GM18907 (cell line): Measurements from ENCODE around the gene ANKRD12.
"Not testable (repeated sequence)": the region's sequence is repeated elsewhere in the genome, so short reads cannot be mapped to it uniquely, and the experiment has no call there.

Source experiments
- ATAC-seq: cut with Tn5 transposase; IDR thresholded peaks from one replicate; pipeline ENCODE4 v1.9.1; 2021; ENCODE audit warnings: mild to moderate bottlenecking, moderate library complexity; ENCODE audit not compliant: unreplicated experiment

Gene ANKRD12

DNA sequence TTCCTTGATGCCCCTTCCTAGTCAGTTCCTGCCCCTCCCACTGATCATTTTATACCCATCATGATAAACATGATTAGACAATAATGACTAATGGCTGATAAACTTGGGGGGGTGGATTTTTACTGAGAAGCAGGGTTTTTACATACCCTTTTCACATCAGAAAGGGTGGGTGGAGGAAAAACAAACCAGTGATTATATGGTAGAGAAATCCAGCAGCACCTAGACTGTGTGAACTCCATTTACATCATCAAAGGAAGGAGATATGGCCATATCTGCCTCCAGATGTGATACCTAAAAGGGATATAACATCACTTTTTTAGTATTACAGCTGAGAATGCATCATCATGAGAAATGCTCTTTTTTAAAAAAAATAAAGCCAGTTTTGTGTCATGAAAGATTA is 89.9 kb downstream of the ANKRD12 start:
- no peak for ATAC-seq

- ATAC-seq, result no peak
These were observed 95.4 kb downstream of the ANKRD12 start for GRCh38 chr18:9231852-9232486.

- ATAC-seq, result no peak
These were observed 96.4 kb downstream of the ANKRD12 start for GRCh38 chr18:9232977-9233376.

- ATAC-seq, result no peak
These were observed 97.3 kb downstream of the ANKRD12 start for GRCh38 chr18:9233771-9234440.

- ATAC-seq, result no peak
These were observed 97.9 kb downstream of the ANKRD12 start for GRCh38 chr18:9234528-9234927.

DNA sequence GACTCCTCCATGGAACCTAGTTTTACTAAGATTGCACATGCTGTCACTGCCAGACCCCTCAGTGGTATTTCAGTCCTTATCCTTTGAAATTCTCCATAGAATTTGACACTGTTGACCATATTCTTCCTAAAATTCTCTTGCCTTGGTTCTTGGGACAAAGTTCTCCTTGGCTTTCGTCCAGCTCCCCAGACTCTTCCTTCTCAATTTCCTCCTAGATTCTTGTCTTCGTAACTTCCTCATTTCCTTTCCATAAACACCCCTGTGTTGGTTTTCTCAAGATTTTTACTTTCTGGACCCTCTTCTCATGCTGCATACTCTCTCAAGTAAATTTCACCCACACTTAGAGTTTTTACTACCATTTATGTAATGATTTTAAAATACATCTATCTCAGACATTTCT is 101.4 kb downstream of the ANKRD12 start:
- ATAC-seq, result no peak

DNA sequence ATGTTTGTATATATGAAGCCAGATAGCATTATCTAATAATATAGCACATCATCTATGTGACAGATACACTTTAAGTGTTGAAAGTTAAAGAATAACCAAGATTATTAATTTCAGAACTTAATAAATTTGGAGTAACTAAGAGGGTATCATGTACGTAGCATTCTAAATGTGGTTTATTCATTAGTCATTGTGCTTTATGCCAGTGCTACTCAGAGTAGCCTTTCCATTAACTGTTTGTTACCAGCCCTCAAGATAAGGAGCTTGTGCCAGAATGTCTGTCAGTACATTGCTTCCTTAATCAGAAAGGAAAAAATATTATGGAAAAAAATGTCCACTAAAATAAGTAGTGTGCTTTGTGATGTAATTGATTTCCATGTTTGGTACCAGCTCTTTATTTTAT is 103.1 kb downstream of the ANKRD12 start:
- no peak for ATAC-seq

DNA sequence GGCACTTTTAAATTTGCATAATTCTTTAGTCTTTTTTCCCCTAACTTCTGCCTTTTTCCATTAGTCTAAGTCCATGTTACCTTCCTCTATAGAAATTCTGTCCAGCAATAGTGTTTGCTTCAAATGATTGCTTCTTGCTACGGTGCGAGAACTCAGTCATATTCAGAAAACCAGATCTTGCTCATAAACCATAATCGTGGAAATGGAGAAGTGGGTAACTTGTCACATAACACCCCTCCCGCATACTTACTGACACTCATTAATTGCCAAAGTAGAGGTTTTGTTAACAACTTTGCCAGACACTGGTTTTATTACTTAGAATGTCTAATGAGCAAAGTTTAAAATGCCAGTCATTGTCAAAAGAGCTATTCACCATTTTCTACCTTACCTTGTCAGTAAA is 103.7 kb downstream of the ANKRD12 start:
- ATAC-seq, result no peak

DNA sequence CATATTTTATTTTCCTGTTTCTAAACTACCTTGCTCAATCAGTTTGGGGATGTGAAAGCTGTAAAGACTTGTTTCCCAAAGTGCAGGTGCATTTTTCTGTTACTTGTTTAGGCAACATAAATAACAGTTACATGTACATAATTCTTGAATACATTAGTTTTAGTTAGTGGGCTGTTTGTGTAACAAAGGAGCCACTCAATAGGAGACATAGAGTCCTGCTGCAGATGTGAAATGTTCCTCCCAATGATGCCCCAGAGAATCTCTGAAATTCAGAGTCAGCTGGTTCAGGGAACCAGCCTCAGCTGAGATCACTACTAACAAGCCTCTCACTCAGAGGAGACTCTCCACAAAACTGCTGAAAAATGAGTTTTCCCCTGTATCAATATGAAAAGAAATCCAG is 106.4 kb downstream of the ANKRD12 start:
- ATAC-seq, result no peak

GRCh38 chr18:9244376-9244775 is 107.8 kb downstream of the ANKRD12 start:
- ATAC-seq, result no peak

GRCh38 chr18:9248661-9249060 is 112.1 kb downstream of the ANKRD12 start:
- no peak for ATAC-seq

DNA sequence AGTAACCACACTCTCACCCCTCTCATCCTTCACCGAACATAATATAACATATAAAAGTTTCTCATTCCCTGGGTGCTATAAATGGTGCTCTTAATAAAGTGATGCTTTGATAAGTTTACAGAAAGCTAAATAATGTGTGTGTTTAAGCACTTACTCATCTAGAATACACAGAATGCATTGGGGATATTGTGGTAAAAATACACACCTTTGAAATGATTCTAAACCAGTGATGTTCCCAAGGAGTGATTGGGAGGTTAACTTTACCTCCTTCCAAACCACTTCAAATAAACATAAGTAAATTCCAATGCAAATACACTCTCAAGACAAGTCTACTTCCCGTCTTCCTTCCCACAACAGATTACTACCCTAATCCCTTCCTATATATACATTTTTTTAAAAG is 112.7 kb downstream of the ANKRD12 start:
- no peak for ATAC-seq

- ATAC-seq, result no peak
These were observed 122.6 kb downstream of the ANKRD12 start for GRCh38 chr18:9259173-9259572.

DNA sequence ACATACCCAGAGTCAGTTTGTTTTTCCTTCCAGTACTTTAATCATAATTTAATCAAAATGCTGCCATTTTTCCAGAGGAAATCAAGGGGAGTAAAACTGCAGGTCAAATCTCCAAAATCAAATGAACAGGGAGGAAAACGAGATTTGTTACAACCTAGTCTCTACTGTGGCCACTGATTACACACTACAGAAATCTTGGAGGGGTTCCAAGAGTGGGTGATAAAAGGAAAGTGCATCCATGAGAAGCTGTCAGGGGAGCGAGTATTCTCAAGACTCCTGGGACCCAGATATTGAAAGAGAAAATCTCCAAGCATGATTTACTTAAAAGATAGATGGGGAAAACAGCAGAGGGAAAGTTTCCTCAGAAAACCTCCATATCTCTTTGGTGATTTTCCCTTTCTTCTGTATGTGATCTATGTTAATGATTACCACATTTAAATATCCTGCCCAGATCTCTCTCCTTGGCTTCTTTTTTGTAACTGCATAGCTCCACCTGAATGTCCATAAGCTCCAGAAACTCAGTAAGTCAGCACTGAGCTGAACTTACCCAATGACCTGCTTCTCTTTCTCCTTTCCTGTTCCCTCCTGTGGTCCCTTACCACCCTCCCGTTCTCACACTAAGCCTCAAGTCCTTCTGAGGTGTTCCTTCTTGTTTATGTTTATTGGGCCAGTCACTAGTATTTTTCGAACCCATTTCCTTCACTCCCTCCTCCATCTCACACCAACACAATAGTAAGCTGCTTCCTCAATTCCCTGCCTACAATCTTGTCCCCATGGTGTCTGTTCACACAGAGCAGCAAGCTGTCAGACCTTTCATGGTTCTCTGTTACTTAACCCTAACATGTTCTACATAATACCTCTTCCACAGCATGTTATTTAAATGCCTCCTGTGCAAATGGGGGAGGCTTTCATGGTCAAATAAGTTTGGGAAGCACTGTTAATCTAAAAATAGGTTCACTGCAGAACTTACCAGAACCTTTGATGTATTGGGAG is 124.1 kb downstream of the ANKRD12 start:
- no peak for ATAC-seq

DNA sequence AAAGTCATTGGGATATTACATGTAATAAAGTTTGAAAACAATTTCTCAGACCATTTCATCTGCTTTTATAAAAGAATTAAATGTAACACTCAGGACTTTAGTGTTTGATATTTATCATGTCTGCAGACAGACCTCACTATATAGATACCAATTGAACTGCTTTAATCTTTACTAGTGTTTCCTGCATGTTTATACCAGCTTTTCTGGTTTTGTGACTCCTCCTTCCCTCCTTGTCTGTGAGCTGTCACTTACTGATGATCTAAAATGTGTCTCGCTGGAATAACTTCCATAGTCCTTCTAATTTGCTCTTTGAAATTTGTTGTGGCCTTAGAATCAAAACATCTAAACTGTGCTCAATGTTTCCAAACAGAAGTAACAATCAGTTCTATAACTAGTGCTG is 126.7 kb downstream of the ANKRD12 start:
- no peak for ATAC-seq

DNA sequence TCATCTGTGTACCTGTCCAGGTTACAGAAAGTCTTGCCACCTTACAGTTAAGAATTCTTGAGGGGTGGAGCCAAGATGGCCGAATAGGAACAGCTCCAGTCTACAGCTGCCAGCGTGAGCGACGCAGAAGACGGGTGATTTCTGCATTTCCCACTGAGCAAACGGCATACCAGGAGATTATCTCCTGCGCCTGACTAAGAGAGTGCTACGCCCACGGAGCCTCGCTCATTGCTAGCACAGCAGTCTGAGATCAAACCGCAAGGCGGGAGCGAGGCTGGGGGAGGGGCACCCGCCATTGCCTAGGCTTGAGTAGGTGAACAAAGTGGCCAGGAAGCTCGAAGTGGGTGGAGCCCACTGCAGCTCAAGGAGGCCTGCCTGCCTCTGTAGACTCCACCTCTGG is 128.2 kb downstream of the ANKRD12 start:
- not testable (repeated sequence) for ATAC-seq

DNA sequence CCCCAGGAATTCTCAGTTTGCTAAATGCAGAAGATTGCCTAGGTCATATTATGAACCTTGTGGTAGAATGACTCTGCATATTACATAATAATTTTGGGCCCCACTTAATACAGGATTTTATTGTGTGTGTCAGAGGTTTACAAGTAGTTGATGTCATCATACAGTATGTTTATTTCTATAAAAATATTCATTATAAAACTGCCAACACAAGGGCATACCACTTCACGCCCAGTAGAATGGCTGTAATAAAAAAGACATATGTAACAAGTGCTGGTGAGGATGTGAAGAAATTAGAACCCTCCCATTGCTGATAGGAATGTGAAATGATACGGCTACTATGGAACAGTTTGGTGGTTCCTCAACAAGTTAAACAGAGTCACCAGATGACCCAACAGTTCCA is 136.6 kb downstream of the ANKRD12 start:
- ATAC-seq, result no peak

GRCh38 chr18:9275890-9276289 is 139.3 kb downstream of the ANKRD12 start:
- ATAC-seq, result no peak

- ATAC-seq, result no peak
These were observed 141.4 kb downstream of the ANKRD12 start for GRCh38 chr18:9278028-9278427.

GRCh38 chr18:9280849-9281248 is 144.3 kb downstream of the ANKRD12 start:
- ATAC-seq, result no peak

GRCh38 chr18:9281780-9282179 is 145.2 kb downstream of the ANKRD12 start:
- no peak for ATAC-seq

DNA sequence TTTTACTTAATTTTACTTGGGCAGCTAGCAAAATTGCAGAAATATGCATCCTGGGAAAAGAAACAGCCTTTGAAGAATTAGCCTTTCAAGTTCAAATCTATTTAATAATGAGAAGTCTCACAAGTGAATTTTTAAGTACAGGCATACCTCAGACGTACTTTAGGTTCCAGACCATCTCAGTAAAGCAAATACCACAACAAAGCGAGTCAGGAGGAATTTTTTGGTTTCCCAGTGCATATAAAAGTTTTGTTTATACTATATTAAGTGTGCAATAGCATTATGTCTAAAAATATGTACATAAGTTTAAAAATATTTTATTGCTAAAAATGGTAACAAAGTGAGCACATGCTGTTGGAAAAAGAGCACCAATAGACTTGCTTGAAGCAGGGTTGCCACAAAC is 147.2 kb downstream of the ANKRD12 start:
- no peak for ATAC-seq
